Smooth muscle cell of the brain vasculature (primary cell): ENCODE measurements around the gene SPNS3.

Experiments
- DNase-seq: peaks from one replicate; pipeline ENCODE4 v3.0.0-alpha.2; 2012; ENCODE audit warnings: low read depth, low spot score

SPNS3 gene

GRCh38 chr17:4487820-4488716 lies 54.3 kb downstream of the SPNS3 start:
- DNase-seq, result no peak

GRCh38 chr17:4488989-4489595 lies 55.4 kb downstream of the SPNS3 start:
- no peak for DNase-seq

- DNase-seq, result no peak
Observed at GRCh38 chr17:4490109-4490591, 56.4 kb downstream of the SPNS3 start.

- DNase-seq, result no peak
Observed at GRCh38 chr17:4490637-4491061, 56.9 kb downstream of the SPNS3 start.

- DNase-seq, result no peak
Observed at GRCh38 chr17:4492721-4493561, 59.2 kb downstream of the SPNS3 start.

GRCh38 chr17:4497101-4497824 lies 63.5 kb downstream of the SPNS3 start:
- no peak for DNase-seq

GRCh38 chr17:4498461-4499397 lies 65.0 kb downstream of the SPNS3 start, which contains the start of gene SPNS2:
Gene SPNS2, plus strand, starts transcription at chr17:4498881. Its CDS starts 167 bp downstream, at chr17:4499048.
- DNase-seq, result no peak

- no peak for DNase-seq
Observed at GRCh38 chr17:4499431-4500190, 65.9 kb downstream of the SPNS3 start.

- no peak for DNase-seq
Observed at GRCh38 chr17:4500191-4500571, 66.4 kb downstream of the SPNS3 start.

GRCh38 chr17:4501295-4501949 lies 67.7 kb downstream of the SPNS3 start:
- no peak for DNase-seq

- no peak for DNase-seq
Observed at GRCh38 chr17:4502466-4503154, 68.9 kb downstream of the SPNS3 start.

- no peak for DNase-seq
Observed at GRCh38 chr17:4503283-4504025, 69.7 kb downstream of the SPNS3 start.

- no peak for DNase-seq
Observed at GRCh38 chr17:4504188-4504587, 70.4 kb downstream of the SPNS3 start.

GRCh38 chr17:4505187-4505586 lies 71.4 kb downstream of the SPNS3 start:
- no peak for DNase-seq

GRCh38 chr17:4506175-4506813 lies 72.6 kb downstream of the SPNS3 start:
- no peak for DNase-seq

- DNase-seq, result no peak
Observed at GRCh38 chr17:4506892-4507291, 73.2 kb downstream of the SPNS3 start.
